ENCODE results near the gene TTC7B. TPM values are rescaled to one million over a fixed set of nuclear protein-coding genes. Genes with fewer than 3 reads are reported as not detected.
"Not testable (repeated sequence)": the region's sequence is repeated elsewhere in the genome, so short reads cannot be mapped to it uniquely, and the experiment has no call there.

TTC7B gene
- total RNA-seq, 4 donors from 2014 or later, result 19.1 to 87.6 (median 22.1) TPM

- TF ChIP-seq POLR2A (IDR thresholded peaks at IDR 0.05) (no peak), CTCF (IDR thresholded peaks at IDR 0.05) (no peak)
- intact Hi-C loops (cut with DNase I), result no loop called here
- no peaks in the 10 kb centered on the region for H3K9me3 ChIP-seq
- 77 to 81% methylated on average over 16 to 17 of the region's 17 CpGs for WGBS, 2 donors
- DNase-seq, result no peak
- no peaks in the 10 kb centered on the region for H3K27me3 ChIP-seq
- peak overlapping the region in 1 of 3 donors; percentile 25 for H3K4me3 ChIP-seq (replicated peaks in 1 of 3)
- H3K27ac ChIP-seq, result peak overlapping the region in 2 of 3 donors; percentile 65
- peaks cover 5 to 7% of the 10 kb centered on the region in 2 donors for H3K4me1 ChIP-seq
- no peaks in the 10 kb centered on the region for H3K36me3 ChIP-seq
Observed at GRCh38 chr14:90828642-90829487, 12.6 kb upstream of the TTC7B start.

GRCh38 chr14:90827919-90828610 is 11.8 kb upstream of the TTC7B start:
- WGBS, 2 donors, result 1 to 4% methylated on average over 35 to 40 of the region's 42 CpGs
- DNase-seq, result peak; percentile 93 to 94
- intact Hi-C loops (cut with DNase I), result no loop called here
- H3K4me1 ChIP-seq, result peaks cover 5 to 7% of the 10 kb centered on the region in 2 donors
- no peaks in the 10 kb centered on the region for H3K27me3 ChIP-seq
- peak overlapping the region in 1 of 3 donors; percentile 25 for H3K4me3 ChIP-seq (replicated peaks in 1 of 3)
- no peaks in the 10 kb centered on the region for H3K9me3 ChIP-seq
- TF ChIP-seq POLR2A (IDR thresholded peaks at IDR 0.05) (peak in 1 of 2 donors; percentile 66), CTCF (IDR thresholded peaks at IDR 0.05) (no peak)
- H3K27ac ChIP-seq, result peak overlapping the region in 2 of 3 donors; percentile 65
- no peaks in the 10 kb centered on the region for H3K36me3 ChIP-seq

- H3K4me3 ChIP-seq (replicated peaks in 1 of 3); H3K27me3 ChIP-seq; H3K4me1 ChIP-seq; DNase-seq; H3K27ac ChIP-seq; H3K36me3 ChIP-seq; H3K9me3 ChIP-seq; intact Hi-C loops (cut with DNase I): not testable (repeated sequence)
- 68 to 74% methylated on average over 4 of the region's 4 CpGs for WGBS, 2 donors
Observed at GRCh38 chr14:90823542-90823941, 7.3 kb upstream of the TTC7B start.

GRCh38 chr14:90820958-90821357 is 4.7 kb upstream of the TTC7B start:
- DNase-seq, result no peak
- no peaks in the 10 kb centered on the region for H3K9me3 ChIP-seq

More at GRCh38 chr14:90820958-90821357, 4.7 kb upstream of the TTC7B start:
- Histone ChIP-seq H3K36me3 (no peaks in the 10 kb centered on the region), H3K4me1 (peaks cover 0 to 4% of the 10 kb centered on the region in 2 donors), H3K27me3 (no peaks in the 10 kb centered on the region), H3K27ac (no peak overlapping the region), H3K4me3 (replicated peaks in 1 of 3) (no peak overlapping the region)
- WGBS, 2 donors, result 79% methylated on average over 11 of the region's 11 CpGs
- TF ChIP-seq POLR2A (IDR thresholded peaks at IDR 0.05) (no peak), CTCF (IDR thresholded peaks at IDR 0.05) (no peak)
- intact Hi-C loops (cut with DNase I), result no loop called here
